ENCODE results near the gene STAM. TPM values are rescaled to one million over a fixed set of nuclear protein-coding genes. Genes with fewer than 3 reads are reported as not detected.

Gene STAM
- total and polyA plus RNA-seq, 9 of the 15 experiments (the other 6 are each of a cell fraction or from before 2014, with no cell fraction given) = 13.8 to 33.5 (median 26.4) TPM

DNA sequence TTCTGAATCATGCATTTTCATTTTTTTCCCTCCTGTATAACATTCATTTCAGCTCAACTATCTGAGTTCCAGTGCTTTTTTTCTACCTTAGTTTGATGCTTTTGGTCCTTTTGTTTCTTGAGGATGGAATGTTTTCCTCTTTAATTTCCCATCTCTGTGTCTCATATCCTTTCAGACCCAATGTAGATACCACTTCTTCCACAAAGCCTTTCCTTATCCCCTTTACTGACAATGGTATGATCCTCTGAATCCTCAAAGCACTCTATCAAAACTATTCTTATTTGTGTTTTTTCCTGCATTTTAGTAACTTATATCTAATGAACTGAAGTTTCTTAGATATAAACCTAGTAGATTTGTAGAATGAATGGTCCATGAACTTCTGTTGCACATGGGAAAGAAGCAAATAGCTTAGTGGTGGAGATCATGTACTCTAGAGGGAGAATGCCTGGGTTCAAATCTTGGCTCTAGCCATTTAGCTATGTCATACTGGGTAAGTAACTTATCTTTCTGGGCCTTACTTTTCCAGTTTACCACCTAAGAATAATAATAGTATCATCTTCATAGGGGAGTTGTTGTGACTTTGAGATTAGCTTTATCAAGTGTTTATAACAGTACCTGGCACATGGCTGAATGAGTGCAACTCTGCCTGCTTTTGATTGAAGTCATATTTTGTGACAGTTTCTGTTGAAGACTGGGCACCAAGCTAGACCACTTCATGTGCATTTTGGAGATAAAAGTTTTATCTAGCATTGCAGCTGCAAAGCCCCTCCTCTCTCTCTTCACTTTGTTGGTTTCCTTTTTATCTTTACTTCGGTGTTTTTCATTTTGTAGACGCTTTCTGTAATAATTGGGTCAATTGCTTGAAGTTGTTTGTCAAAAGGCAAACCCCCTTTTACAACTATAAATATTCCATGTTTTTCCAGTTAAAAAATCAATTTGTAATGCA, 18.5 kb downstream of the STAM start (continued):
- TF ChIP-seq ZNF507 (tag; conservative IDR thresholded peaks at IDR 0.05) = no peak
- no peak for TF ChIP-seq SP2 (IDR thresholded peaks at IDR 0.05; ENCODE audit: extremely low read depth, low read depth, low read length, poor library complexity, severe bottlenecking)
- peak; percentile 81 to 83 for TF ChIP-seq NCOA2 (IDR thresholded peaks at IDR 0.05; ENCODE audit: partially characterized antibody in 2 of 2)
- no peak for TF ChIP-seq NRF1 (conservative IDR thresholded peaks at IDR 0.05 in 1 of 2, IDR thresholded peaks at IDR 0.05 in 1 of 2)
- peak; percentile 84; the same call in 1 of the 2 replicates for TF ChIP-seq ZBED1 (IDR thresholded peaks at IDR 0.05)
- no peak for TF ChIP-seq PHB (CRISPR knock-in tag; IDR thresholded peaks at IDR 0.05)
- TF ChIP-seq, protein P1, sequence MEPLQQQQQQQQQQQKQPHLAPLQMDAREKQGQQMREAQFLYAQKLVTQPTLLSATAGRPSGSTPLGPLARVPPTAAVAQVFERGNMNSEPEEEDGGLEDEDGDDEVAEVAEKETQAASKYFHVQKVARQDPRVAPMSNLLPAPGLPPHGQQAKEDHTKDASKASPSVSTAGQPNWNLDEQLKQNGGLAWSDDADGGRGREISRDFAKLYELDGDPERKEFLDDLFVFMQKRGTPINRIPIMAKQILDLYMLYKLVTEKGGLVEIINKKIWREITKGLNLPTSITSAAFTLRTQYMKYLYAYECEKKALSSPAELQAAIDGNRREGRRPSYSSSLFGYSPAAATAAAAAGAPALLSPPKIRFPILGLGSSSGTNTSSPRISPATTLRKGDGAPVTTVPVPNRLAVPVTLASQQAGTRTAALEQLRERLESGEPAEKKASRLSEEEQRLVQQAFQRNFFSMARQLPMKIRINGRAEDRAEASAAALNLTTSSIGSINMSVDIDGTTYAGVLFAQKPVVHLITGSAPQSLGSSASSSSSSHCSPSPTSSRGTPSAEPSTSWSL (CRISPR knock-in tag; IDR thresholded peaks at IDR 0.05; ENCODE audit: borderline replicate concordance) = no peak
- TF ChIP-seq, protein P2, sequence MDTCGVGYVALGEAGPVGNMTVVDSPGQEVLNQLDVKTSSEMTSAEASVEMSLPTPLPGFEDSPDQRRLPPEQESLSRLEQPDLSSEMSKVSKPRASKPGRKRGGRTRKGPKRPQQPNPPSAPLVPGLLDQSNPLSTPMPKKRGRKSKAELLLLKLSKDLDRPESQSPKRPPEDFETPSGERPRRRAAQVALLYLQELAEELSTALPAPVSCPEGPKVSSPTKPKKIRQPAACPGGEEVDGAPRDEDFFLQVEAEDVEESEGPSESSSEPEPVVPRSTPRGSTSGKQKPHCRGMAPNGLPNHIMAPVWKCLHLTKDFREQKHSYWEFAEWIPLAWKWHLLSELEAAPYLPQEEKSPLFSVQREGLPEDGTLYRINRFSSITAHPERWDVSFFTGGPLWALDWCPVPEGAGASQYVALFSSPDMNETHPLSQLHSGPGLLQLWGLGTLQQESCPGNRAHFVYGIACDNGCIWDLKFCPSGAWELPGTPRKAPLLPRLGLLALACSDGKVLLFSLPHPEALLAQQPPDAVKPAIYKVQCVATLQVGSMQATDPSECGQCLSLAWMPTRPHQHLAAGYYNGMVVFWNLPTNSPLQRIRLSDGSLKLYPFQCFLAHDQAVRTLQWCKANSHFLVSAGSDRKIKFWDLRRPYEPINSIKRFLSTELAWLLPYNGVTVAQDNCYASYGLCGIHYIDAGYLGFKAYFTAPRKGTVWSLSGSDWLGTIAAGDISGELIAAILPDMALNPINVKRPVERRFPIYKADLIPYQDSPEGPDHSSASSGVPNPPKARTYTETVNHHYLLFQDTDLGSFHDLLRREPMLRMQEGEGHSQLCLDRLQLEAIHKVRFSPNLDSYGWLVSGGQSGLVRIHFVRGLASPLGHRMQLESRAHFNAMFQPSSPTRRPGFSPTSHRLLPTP (IDR thresholded peaks at IDR 0.05; ENCODE audit: borderline replicate concordance, extremely low read depth, insufficient read length) = no peak
- TF ChIP-seq, protein P3, sequence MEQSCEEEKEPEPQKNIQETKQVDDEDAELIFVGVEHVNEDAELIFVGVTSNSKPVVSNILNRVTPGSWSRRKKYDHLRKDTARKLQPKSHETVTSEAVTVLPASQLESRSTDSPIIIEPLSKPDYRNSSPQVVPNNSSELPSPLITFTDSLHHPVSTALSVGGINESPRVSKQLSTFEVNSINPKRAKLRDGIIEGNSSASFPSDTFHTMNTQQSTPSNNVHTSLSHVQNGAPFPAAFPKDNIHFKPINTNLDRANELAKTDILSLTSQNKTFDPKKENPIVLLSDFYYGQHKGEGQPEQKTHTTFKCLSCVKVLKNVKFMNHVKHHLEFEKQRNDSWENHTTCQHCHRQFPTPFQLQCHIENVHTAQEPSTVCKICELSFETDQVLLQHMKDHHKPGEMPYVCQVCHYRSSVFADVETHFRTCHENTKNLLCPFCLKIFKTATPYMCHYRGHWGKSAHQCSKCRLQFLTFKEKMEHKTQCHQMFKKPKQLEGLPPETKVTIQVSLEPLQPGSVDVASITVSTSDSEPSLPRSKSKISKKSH (CRISPR knock-in tag; IDR thresholded peaks at IDR 0.05) = no peak
- TF ChIP-seq, protein P4, sequence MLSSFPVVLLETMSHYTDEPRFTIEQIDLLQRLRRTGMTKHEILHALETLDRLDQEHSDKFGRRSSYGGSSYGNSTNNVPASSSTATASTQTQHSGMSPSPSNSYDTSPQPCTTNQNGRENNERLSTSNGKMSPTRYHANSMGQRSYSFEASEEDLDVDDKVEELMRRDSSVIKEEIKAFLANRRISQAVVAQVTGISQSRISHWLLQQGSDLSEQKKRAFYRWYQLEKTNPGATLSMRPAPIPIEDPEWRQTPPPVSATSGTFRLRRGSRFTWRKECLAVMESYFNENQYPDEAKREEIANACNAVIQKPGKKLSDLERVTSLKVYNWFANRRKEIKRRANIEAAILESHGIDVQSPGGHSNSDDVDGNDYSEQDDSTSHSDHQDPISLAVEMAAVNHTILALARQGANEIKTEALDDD (IDR thresholded peaks at IDR 0.05) = peak; percentile 68; the same call in 1 of the 2 replicates
- TF ChIP-seq PURB (CRISPR knock-in tag; IDR thresholded peaks at IDR 0.05; ENCODE audit: low read depth) = no peak
- TF ChIP-seq, protein P5, sequence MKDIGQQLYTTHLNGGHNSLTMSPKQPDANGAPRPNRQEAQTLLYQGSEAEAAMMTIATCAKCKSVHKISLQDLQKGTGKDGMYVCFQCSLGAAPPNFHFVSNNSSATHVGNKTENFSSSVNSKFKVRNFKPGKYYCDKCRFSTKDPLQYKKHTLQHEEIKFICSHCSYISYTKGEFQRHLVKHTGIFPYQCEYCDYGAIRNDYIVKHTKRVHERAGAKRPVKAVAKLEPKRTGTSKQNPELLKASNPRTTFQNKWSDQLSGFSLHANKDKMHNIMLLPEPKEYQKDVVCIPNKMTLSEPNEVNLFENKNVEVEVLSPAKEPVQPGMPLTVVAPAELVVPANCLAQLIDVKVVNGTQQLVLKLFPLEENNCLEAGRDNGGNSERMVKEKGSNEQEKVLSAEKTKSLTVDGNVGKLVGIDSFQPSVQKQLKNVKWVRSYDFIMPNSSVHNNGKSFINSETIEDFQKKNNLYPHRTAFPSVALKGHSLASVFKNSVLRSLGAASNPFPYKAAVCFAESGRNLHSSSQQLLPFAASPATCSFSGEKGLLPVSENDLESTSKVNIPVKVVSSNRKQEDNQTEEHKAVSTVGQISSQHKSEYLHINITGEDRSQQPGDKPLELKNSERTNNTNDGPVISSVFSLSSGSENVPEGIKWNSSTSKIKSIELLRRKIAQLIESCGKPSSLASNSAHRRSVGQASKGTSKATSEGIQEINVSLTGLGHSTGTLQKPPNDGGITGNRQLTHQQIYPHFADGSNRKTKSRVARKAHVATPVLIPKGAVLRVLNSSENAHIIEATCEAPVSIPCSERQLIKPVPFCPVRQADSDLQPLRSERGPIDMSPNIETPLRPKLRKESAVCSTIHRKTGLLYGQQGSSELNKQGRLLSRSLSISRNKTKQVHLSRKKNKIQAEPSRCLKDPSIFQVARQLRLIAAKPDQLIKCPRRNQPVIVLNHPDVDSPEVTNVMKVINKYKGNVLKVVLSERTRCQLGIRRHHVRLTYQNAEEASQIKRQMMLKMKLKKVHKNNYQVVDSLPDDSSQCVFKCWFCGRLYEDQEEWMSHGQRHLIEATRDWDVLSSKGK (CRISPR knock-in tag; IDR thresholded peaks at IDR 0.05) = no peak
